H9 (cell line): ENCODE measurements around the gene EML1. TPM values are rescaled to one million over a fixed set of nuclear protein-coding genes. Genes with fewer than 3 reads are reported as not detected.

ENCODE experiments used
- DNase-seq: peaks from one replicate; pipeline ENCODE4 v3.0.0-alpha.2; 2017
- H2AFZ ChIP-seq: one replicate; pipeline ENCODE4 v1.6.1; 2013; ENCODE audit warnings: mild to moderate bottlenecking, low read length, control low read depth, moderate library complexity
- H2AK5ac ChIP-seq: 2 replicates; pipeline ENCODE4 v1.6.1; 2013; ENCODE audit warnings: low read length, control low read depth, mixed read lengths; ENCODE audit not compliant: insufficient read length
- H2BK120ac ChIP-seq: one replicate; pipeline ENCODE4 v1.6.1; 2013; ENCODE audit warnings: low read depth, mild to moderate bottlenecking, low read length, control low read depth, inconsistent platforms; ENCODE audit not compliant: poor library complexity, severe bottlenecking
- H2BK12ac ChIP-seq: 2 replicates; pipeline ENCODE4 v1.6.1; 2013; ENCODE audit warnings: low read length, control low read depth, mixed read lengths, low read depth; ENCODE audit not compliant: insufficient read length
- H2BK15ac ChIP-seq: 2 replicates; pipeline ENCODE4 v1.6.1; 2013; ENCODE audit warnings: low read depth, low read length, control low read depth
- H2BK20ac ChIP-seq: one replicate; pipeline ENCODE4 v1.6.1; 2013; ENCODE audit warnings: low read depth, mild to moderate bottlenecking, low read length, control low read depth, inconsistent platforms; ENCODE audit not compliant: poor library complexity, severe bottlenecking
- H2BK5ac ChIP-seq: 2 replicates; pipeline ENCODE4 v1.6.1; 2013; ENCODE audit warnings: low read length, control low read depth, mixed read lengths; ENCODE audit not compliant: insufficient read length
- H3K14ac ChIP-seq: 2 replicates; pipeline ENCODE4 v1.6.1; 2013; ENCODE audit warnings: low read length, control low read depth; ENCODE audit not compliant: insufficient read depth
- H3K18ac ChIP-seq: 2 replicates; pipeline ENCODE4 v1.6.1; 2013; ENCODE audit warnings: low read depth, mild to moderate bottlenecking, mixed read lengths, low read length, control low read depth; ENCODE audit not compliant: insufficient read length
- H3K23ac ChIP-seq: 2 replicates; pipeline ENCODE4 v1.6.1; 2013; ENCODE audit warnings: low read length, control low read depth, mixed read lengths, low read depth; ENCODE audit not compliant: insufficient read length
- H3K23me2 ChIP-seq: 2 replicates; pipeline ENCODE4 v1.6.1; 2013; ENCODE audit warnings: low read depth, mild to moderate bottlenecking, mixed read lengths, low read length, control low read depth; ENCODE audit not compliant: insufficient read length, poor library complexity, severe bottlenecking
- H3K27ac ChIP-seq: 2 replicates; pipeline ENCODE4 v1.5.1; 2013; ENCODE audit warnings: low read length, control low read depth, mixed read lengths, low read depth; ENCODE audit not compliant: insufficient read length
- H3K27me3 ChIP-seq: 2 replicates; pipeline ENCODE4 v1.6.1; 2013; ENCODE audit warnings: low read length, control low read depth, inconsistent platforms; ENCODE audit not compliant: insufficient read depth
- H3K4ac ChIP-seq: 2 replicates; pipeline ENCODE4 v1.6.1; 2013; ENCODE audit warnings: low read depth, mild to moderate bottlenecking, control low read depth, inconsistent platforms, low read length, moderate library complexity
- H3K4me1 ChIP-seq: 2 replicates; pipeline ENCODE4 v1.6.1; 2013; ENCODE audit warnings: low read length, control low read depth, inconsistent platforms; ENCODE audit not compliant: insufficient read depth
- H3K4me2 ChIP-seq: 2 replicates; pipeline ENCODE4 v1.6.1; 2013; ENCODE audit warnings: low read length, control low read depth, mixed read lengths; ENCODE audit not compliant: insufficient read length, insufficient read depth
- H3K56ac ChIP-seq: 2 replicates; pipeline ENCODE4 v1.6.1; 2013; ENCODE audit warnings: low read depth, mild to moderate bottlenecking, mixed read lengths, low read length, control low read depth; ENCODE audit not compliant: insufficient read length
- H3K79me1 ChIP-seq: 2 replicates; pipeline ENCODE4 v1.6.1; 2013; ENCODE audit warnings: low read depth, mild to moderate bottlenecking, moderate library complexity, low read length, control low read depth, inconsistent platforms; ENCODE audit not compliant: insufficient read depth, poor library complexity, severe bottlenecking
- H3K79me2 ChIP-seq: 2 replicates; pipeline ENCODE4 v1.6.1; 2013; ENCODE audit warnings: low read length, control low read depth, inconsistent platforms; ENCODE audit not compliant: insufficient read depth
- H3K9ac ChIP-seq: 2 replicates; pipeline ENCODE4 v1.6.1; 2013; ENCODE audit warnings: low read length, control low read depth, mixed read lengths; ENCODE audit not compliant: insufficient read length; ENCODE audit errors: extremely low read depth
- H3K9me3 ChIP-seq: one replicate; pipeline ENCODE4 v1.6.1; 2013; ENCODE audit warnings: low read depth, low read length, inconsistent platforms; ENCODE audit not compliant: control insufficient read depth
- H3T11ph ChIP-seq: one replicate; pipeline ENCODE4 v1.6.1; 2013; ENCODE audit warnings: mild to moderate bottlenecking, low read length, control low read depth, inconsistent platforms
- H4K20me1 ChIP-seq: one replicate; pipeline ENCODE4 v1.6.1; 2013; ENCODE audit not compliant: control insufficient read depth, insufficient read length, insufficient read depth
- H4K5ac ChIP-seq: 2 replicates; pipeline ENCODE4 v1.6.1; 2013; ENCODE audit warnings: low read depth, mild to moderate bottlenecking, mixed read lengths, low read length, control low read depth; ENCODE audit not compliant: insufficient read length
- H4K8ac ChIP-seq: replicated peaks from 2 replicates; pipeline ENCODE4 v1.6.1; 2013; ENCODE audit warnings: low read length, control low read depth, mixed read lengths, low read depth; ENCODE audit not compliant: insufficient read length
- H4K91ac ChIP-seq: 2 replicates; pipeline ENCODE4 v1.6.1; 2013; ENCODE audit warnings: low read depth, mild to moderate bottlenecking, moderate library complexity, mixed read lengths, low read length, control low read depth; ENCODE audit not compliant: insufficient read length
- H3K27ac Mint-ChIP-seq, 3 experiments: 2 replicates in 2 of 3; 3 replicates in 1 of 3; pipeline ENCODE4 v1.8.0; 2020 to 2021; ENCODE audit warnings: mixed read lengths in 3 of 3, mild to moderate bottlenecking in 1 of 3, moderate library complexity in 1 of 3
- H3K27me3 Mint-ChIP-seq: 2 replicates; pipeline ENCODE4 v1.8.0; 2021; ENCODE audit warnings: low read depth, mild to moderate bottlenecking, moderate library complexity, mixed read lengths
- H3K36me3 Mint-ChIP-seq, 3 experiments: 2 replicates in 2 of 3; 3 replicates in 1 of 3; pipeline ENCODE4 v1.8.0; 2020 to 2021; ENCODE audit warnings: low read depth in 3 of 3, mixed read lengths in 3 of 3; ENCODE audit not compliant: insufficient read depth in 1 of 3
- H3K4me1 Mint-ChIP-seq, 2 experiments: 2 replicates each; pipeline ENCODE4 v1.8.0; 2020; ENCODE audit warnings: mixed read lengths in 2 of 2
- H3K4me3 Mint-ChIP-seq, 2 experiments: 2 replicates in 1 of 2; 3 replicates in 1 of 2; pipeline ENCODE4 v1.8.0; 2020 to 2021; ENCODE audit warnings: mild to moderate bottlenecking in 2 of 2, mixed read lengths in 2 of 2, moderate library complexity in 1 of 2
- H3K9me3 Mint-ChIP-seq, 2 experiments: 2 replicates in 1 of 2; 3 replicates in 1 of 2; pipeline ENCODE4 v1.8.0; 2020; ENCODE audit warnings: mild to moderate bottlenecking in 2 of 2, mixed read lengths in 2 of 2, moderate library complexity in 1 of 2
- CTCF ChIP-seq: fragments of 200-600 bp; sonication (generic); conservative IDR thresholded peaks from 3 replicates; pipeline ENCODE4 v1.8.0; 2021; ENCODE audit warnings: antibody characterized with exemption, mild to moderate bottlenecking
- WGBS: extraction: QIAGEN DNeasy Blood & Tissue Kit; methylation state at CpG from one replicate; pipeline ENCODE4 v1.1.7; 2013; ENCODE audit warnings: missing lambda C conversion rate, low lambda C conversion rate, mixed read lengths; ENCODE audit not compliant: insufficient read length; ENCODE audit errors: extremely low coverage; 5-methylcytosine and 5-hydroxymethylcytosine counted together
- total RNA-seq: library from RNA; stranded (reverse); gene quantifications from 2 replicates; pipeline ENCODE4 v1.2.1, GENCODE V29; 2021

The EML1 gene
- total RNA-seq, 1 experiment from 2014 or later: 16.7 TPM

GRCh38 chr14:99756796-99757195 lies 36.4 kb upstream of the EML1 start:
- no peak overlapping the region for H2AFZ ChIP-seq
- Mint-ChIP-seq H3K27me3 (peaks cover 7% of the 10 kb centered on the region), H3K9me3 (no peaks in the 10 kb centered on the region), H3K27ac (no peak overlapping the region), H3K4me3 (no peak overlapping the region), H3K36me3 (no peaks in the 10 kb centered on the region), H3K4me1 (peaks cover 33 to 36% of the 10 kb centered on the region in 2 experiments)
- no peak overlapping the region for H3K23ac ChIP-seq
- H2AK5ac ChIP-seq: no peak overlapping the region
- H4K5ac ChIP-seq: no peak overlapping the region
- H3T11ph ChIP-seq: no peak overlapping the region
- H3K18ac ChIP-seq: no peak overlapping the region
- no peaks in the 10 kb centered on the region for H3K27me3 ChIP-seq
- no peak for TF ChIP-seq CTCF
- H3K4me1 ChIP-seq: peaks cover 7% of the 10 kb centered on the region; the same call in 1 of the 2 replicates
- H2BK20ac ChIP-seq: no peak overlapping the region
- no peak overlapping the region for H3K56ac ChIP-seq
- no peak overlapping the region for H2BK15ac ChIP-seq
- H2BK12ac ChIP-seq: no peak overlapping the region
- no peaks in the 10 kb centered on the region for H3K23me2 ChIP-seq
- H4K20me1 ChIP-seq: no peaks in the 10 kb centered on the region
- no peak for DNase-seq
- H3K9me3 ChIP-seq: no peaks in the 10 kb centered on the region
- H3K4me2 ChIP-seq: no peak overlapping the region
- no peaks in the 10 kb centered on the region for H3K79me2 ChIP-seq
- no peak overlapping the region for H3K27ac ChIP-seq
- no peak overlapping the region for H4K91ac ChIP-seq
- H3K4ac ChIP-seq: no peak overlapping the region
- H3K79me1 ChIP-seq: no peaks in the 10 kb centered on the region
- no peak overlapping the region for H3K9ac ChIP-seq
- no peak overlapping the region for H2BK5ac ChIP-seq
- H3K14ac ChIP-seq: no peak overlapping the region
- no peak overlapping the region for H4K8ac ChIP-seq
- WGBS: no CpG with 5 or more reads among the region's 21 CpGs
- no peak overlapping the region for H2BK120ac ChIP-seq
